Small intestine (tissue), 7 donors: ENCODE data around the gene NAALADL2. TPM values are rescaled to one million over a fixed set of nuclear protein-coding genes. Genes with fewer than 3 reads are reported as not detected.
"Not testable (repeated sequence)": the region's sequence is repeated elsewhere in the genome, so short reads cannot be mapped to it uniquely, and the experiment has no call there.

ENCODE experiments used
- DNase-seq, 2 donors: peaks; one replicate each; pipeline versions ENCODE4 v3.0.0 to v3.0.0-alpha.2; 2013
- FAIRE-seq: peaks from 2 replicates; lab custom pipeline; 2012; peaks lifted over from hg19 to GRCh38; lab: Jason Lieb, UNC
- H3K27ac ChIP-seq, 3 donors: one replicate each; pipeline ENCODE4 v1.5.1; 2013; ENCODE audit warnings: low read length in 2 of 3, mild to moderate bottlenecking in 2 of 3, control low read depth in 1 of 3, inconsistent platforms in 1 of 3, low read depth in 1 of 3, moderate library complexity in 1 of 3
- H3K27me3 ChIP-seq, 3 donors: one replicate each; pipeline ENCODE4 v1.6.1; 2013; ENCODE audit warnings: low read length in 3 of 3, inconsistent platforms in 1 of 3; ENCODE audit not compliant: control insufficient read depth in 3 of 3, insufficient read depth in 3 of 3
- H3K36me3 ChIP-seq, 3 donors: one replicate each; pipeline ENCODE4 v1.6.1; 2013; ENCODE audit warnings: low read length in 3 of 3, inconsistent platforms in 1 of 3, low read depth in 1 of 3, mild to moderate bottlenecking in 1 of 3, moderate library complexity in 1 of 3; ENCODE audit not compliant: control insufficient read depth in 3 of 3, insufficient read depth in 2 of 3
- H3K4me1 ChIP-seq, 3 donors: one replicate each; pipeline ENCODE4 v1.6.1; 2013; ENCODE audit warnings: low read length in 2 of 3, inconsistent platforms in 1 of 3, low read depth in 1 of 3, mild to moderate bottlenecking in 1 of 3, moderate library complexity in 1 of 3; ENCODE audit not compliant: control insufficient read depth in 3 of 3, insufficient read depth in 2 of 3
- H3K4me3 ChIP-seq, 3 donors: one replicate each; pipeline ENCODE4 v1.5.1; 2013; ENCODE audit warnings: low read length in 3 of 3, control low read depth in 1 of 3, inconsistent platforms in 1 of 3, low read depth in 1 of 3, mild to moderate bottlenecking in 1 of 3, moderate library complexity in 1 of 3
- H3K9me3 ChIP-seq, 2 donors: one replicate each; pipeline ENCODE4 v1.6.1; 2013; ENCODE audit warnings: low read depth in 1 of 2, low read length in 1 of 2; ENCODE audit not compliant: control insufficient read depth in 2 of 2, insufficient read depth in 1 of 2
- WGBS, 3 donors: extraction: QIAGEN DNeasy Blood & Tissue Kit; methylation state at CpG; one replicate each; pipeline ENCODE4 v1.1.7; 2013; 5-methylcytosine and 5-hydroxymethylcytosine counted together
- polyA plus RNA-seq, 4 donors: library from polyadenylated mRNA; stranded (reverse) in 3 of 4; unstranded in 1 of 4; fragments of 200-250 nt in 3 of 4; fragments of 120-200 nt in 1 of 4; gene quantifications; one replicate each; pipeline versions ENCODE4 v1.2.1 to v1.2.3, GENCODE V29; 2013
- donor health status: healthy with polysubstance abuse.
- donor health status: control.
- donor health status: control.
- donor health status: Bipolar disorder and iron deficiency.
- donor health status: healthy.

The NAALADL2 gene
- polyA plus RNA-seq, 4 donors, result 0.22 to 7.8 (median 0.70) TPM

DNA sequence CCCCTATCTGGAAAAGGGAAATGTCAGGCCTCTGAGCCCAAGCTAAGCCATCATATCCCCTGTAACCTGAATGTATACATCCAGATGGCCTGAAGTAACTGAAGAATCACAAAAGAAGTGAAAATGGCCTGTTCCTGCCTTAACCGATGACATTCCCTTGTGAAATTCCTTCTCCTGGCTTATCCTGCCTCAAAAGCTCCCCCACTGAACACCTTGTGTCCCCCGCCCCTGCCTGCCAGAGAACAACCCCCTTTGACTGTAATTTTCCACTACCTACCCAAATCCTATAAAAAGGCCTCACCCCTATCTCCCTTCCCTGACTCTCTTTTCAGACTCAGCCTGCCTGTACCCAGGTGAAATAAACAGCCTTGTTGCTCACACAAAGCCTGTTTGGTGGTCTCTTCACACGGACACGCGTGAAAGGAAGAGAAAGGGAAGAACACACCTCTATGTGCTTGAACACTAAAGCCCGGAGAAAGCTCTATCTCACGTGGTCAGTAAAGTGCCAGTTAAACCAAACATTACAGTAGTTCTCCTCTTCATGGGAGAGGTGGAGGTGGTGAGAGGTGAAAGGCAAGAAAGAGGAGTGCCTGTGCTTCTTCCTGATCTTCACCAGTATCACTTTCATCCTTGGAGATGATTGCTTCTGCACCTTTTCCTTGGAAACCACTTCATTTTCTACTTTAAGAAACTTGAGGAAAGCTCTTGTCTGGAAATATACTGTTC, 963.8 kb downstream of the NAALADL2 start:
- 88 to 93% (median 88%) methylated on average over 7 of the region's 7 CpGs for WGBS, 3 donors
- not testable (repeated sequence) for H3K27me3 ChIP-seq, H3K27ac ChIP-seq, H3K36me3 ChIP-seq, DNase-seq, H3K4me1 ChIP-seq, FAIRE-seq, H3K4me3 ChIP-seq
- H3K9me3 ChIP-seq, result peaks cover 0 to 14% of the 10 kb centered on the region in 2 donors

DNA sequence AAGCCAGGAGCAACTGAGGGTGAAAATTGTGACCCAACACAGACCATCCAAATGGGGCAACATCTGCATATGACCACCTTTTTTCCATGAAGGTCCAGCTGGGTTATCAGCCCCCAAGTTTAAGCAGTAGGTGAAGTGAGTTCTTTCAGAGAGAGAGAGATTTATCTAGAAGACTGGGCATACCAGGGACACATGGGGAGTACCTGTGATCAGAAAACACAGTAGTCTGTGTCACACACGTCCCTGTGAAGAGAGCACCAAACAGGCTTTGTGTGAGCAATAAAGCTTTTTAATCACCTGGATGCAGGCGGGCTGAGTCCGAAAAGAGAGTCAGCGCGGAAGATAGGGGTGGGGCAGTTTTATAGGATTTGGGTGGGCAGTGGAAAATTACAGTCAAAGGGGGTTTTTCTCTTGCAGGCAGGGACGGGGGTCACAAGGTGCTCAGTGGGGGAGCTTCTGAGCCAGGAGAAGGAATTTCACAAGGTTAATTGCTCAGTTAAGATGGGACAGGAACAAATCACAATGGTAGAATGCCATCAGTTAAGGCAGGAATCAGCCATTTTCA, 966.0 kb downstream of the NAALADL2 start:
- not testable (repeated sequence) for H3K9me3 ChIP-seq, DNase-seq, H3K27me3 ChIP-seq, H3K4me1 ChIP-seq, H3K4me3 ChIP-seq, H3K27ac ChIP-seq, FAIRE-seq, H3K36me3 ChIP-seq
- 92 to 96% (median 95%) methylated on average over 6 of the region's 6 CpGs for WGBS, 3 donors

DNA sequence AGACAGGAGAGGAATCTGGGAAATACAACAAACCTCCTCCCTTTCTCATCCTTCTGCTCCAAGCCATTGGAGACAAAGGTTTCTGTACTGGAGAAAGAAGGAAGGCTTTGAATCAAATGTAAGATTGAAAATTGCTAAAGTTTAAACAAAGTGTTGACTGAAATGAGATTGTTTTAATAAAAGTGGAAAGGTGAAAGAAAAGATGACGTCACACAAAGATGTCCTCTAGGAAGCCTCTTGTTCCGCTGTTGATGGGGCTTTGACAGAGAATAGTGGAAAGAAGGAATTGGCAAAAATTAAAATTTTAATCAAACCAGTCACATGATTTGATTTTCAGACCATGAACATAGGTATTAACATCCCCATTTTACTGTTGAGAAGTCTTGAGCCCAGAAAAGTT, 967.6 kb downstream of the NAALADL2 start:
- no peak for FAIRE-seq

DNA sequence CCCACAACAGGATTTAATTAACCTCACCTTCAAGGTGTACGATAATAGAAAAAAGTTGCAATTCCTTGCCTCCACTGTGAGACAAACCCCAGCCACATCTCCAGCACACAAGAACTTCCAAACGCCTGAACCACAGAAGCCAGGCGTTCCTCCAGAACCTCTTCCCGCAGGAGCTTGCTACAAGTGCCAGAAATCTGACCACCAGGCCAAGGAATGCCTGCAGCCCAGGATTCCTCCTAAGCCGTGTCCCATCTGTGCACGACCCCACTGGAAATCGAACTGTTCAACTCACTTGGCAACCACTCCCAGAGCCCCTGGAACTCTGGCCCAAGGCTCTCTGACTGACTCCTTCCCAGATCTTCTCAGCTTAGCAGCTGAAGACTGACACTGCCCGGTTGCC, 970.7 kb downstream of the NAALADL2 start:
- 85 to 88% (median 87%) methylated on average over 8 of the region's 8 CpGs for WGBS, 3 donors
- FAIRE-seq, H3K9me3 ChIP-seq, H3K4me3 ChIP-seq, H3K36me3 ChIP-seq, DNase-seq, H3K27ac ChIP-seq, H3K4me1 ChIP-seq, H3K27me3 ChIP-seq: not testable (repeated sequence)

More for the DNA sequence above, 967.6 kb downstream of the NAALADL2 start:
- WGBS, 3 donors, result 93 to 98% (median 96%) methylated on average over 2 of the region's 2 CpGs
- no peaks in the 10 kb centered on the region for H3K36me3 ChIP-seq
- no peaks in the 10 kb centered on the region for H3K4me1 ChIP-seq
- no peak overlapping the region for H3K4me3 ChIP-seq
- no peak for DNase-seq
- H3K9me3 ChIP-seq, result no peaks in the 10 kb centered on the region
- H3K27me3 ChIP-seq, result no peaks in the 10 kb centered on the region
- H3K27ac ChIP-seq, result no peak overlapping the region

DNA sequence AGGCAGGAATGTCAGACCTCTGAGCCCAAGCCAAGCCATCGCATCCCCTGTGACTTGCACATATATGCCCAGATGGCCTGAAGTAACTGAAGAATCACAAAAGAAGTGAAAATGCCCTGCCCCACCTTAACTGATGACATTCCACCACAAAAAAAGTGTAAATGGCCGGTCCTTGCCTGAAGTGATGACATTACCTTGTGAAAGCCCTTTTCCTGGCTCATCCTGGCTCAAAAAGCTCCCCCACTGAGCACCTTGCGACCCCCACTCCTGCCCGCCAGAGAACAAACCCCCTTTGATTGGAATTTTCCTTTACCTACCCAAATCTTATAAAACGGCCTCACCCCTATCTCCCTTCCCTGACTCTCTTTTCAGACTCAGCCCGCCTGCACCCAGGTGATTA, 976.6 kb downstream of the NAALADL2 start:
- H3K9me3 ChIP-seq, H3K27me3 ChIP-seq, H3K4me1 ChIP-seq, H3K27ac ChIP-seq, H3K4me3 ChIP-seq, DNase-seq, FAIRE-seq, H3K36me3 ChIP-seq: not testable (repeated sequence)
- WGBS, 3 donors, result 81 to 93% (median 82%) methylated on average over 6 of the region's 6 CpGs

DNA sequence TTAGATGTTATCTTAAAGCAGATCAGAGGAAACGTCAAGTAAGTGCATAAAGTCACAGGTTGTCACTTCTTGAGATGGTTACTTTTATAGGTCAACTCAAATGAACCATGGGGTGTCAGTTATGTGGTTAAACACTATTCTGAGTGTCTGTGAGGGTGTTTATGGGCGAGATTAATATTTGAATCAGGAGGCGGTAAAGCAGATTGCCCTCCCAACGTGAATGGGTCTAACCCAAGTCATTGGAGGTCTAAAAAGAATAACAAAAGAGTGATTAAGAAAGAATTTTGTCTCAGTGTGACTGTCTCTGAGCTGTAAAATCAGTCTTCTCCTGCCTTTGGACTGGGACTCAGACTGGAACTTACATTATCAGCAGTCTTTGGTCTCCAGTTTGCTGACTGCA, 977.5 kb downstream of the NAALADL2 start:
- H3K4me3 ChIP-seq, result no peak overlapping the region
- FAIRE-seq (no peak), DNase-seq (no peak)
- no peak overlapping the region for H3K27ac ChIP-seq
- no peaks in the 10 kb centered on the region for H3K27me3 ChIP-seq
- 73 to 78% (median 77%) methylated on average over 4 of the region's 4 CpGs for WGBS, 3 donors
- H3K36me3 ChIP-seq, result no peaks in the 10 kb centered on the region
- no peaks in the 10 kb centered on the region for H3K4me1 ChIP-seq
- H3K9me3 ChIP-seq, result no peaks in the 10 kb centered on the region

GRCh38 chr3:175837962-175838361, 978.8 kb downstream of the NAALADL2 start:
- no peaks in the 10 kb centered on the region for H3K36me3 ChIP-seq
- FAIRE-seq (no peak), DNase-seq (no peak)
- H3K9me3 ChIP-seq, result no peaks in the 10 kb centered on the region
- no peaks in the 10 kb centered on the region for H3K4me1 ChIP-seq
- no peak overlapping the region for H3K27ac ChIP-seq
- no peak overlapping the region for H3K4me3 ChIP-seq
- no peaks in the 10 kb centered on the region for H3K27me3 ChIP-seq
- 78 to 87% (median 80%) methylated on average over 2 of the region's 2 CpGs for whole genome bisulfite sequencing, 3 donors

DNA sequence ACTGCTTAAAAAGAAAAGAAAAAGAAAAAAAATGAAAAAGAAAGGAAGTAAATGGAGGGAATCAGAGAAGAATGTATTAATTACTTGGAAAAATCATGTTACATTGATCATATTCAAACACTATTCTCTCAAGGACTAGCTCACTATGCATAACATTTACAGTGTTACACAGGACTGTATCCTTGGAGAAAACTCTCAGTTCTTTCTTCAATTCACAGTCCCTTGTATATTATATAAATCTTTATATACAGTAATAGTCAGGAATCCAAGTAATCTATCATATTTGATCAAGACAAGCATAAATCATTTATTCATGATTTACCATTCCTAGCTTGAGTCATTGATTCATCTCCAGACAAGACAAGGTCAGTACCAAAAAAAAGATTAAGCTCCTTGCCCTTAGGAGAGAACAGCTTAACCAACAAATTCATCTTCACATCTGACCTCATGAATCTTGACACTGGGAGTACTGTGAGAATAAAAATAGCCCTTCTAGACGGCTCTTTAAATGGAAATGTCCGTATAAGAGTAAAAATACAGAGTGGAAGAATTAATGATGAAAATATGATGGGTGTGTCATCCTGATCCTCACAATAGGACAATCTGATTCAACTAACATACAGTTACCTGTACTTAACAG, 980.4 kb downstream of the NAALADL2 start:
- Histone ChIP-seq H3K36me3 (no peaks in the 10 kb centered on the region), H3K27ac (no peak overlapping the region), H3K27me3 (no peaks in the 10 kb centered on the region), H3K4me1 (no peaks in the 10 kb centered on the region), H3K9me3 (no peaks in the 10 kb centered on the region), H3K4me3 (no peak overlapping the region)
- DNase-seq (no peak), FAIRE-seq (no peak)
- 80 to 89% (median 80%) methylated on average over 2 of the region's 2 CpGs for WGBS, 3 donors
